ENCODE data around the gene KCNJ18. TPM values are rescaled to one million over a fixed set of nuclear protein-coding genes. Genes with fewer than 3 reads are reported as not detected.
"Not testable (repeated sequence)": the region's sequence is repeated elsewhere in the genome, so short reads cannot be mapped to it uniquely, and the experiment has no call there.

KCNJ18 gene
- total RNA-seq, result not detected

- DNase-seq (ENCODE audit: low spot score in 2 of 2), result peak in 1 of 2 donors; percentile 53
- H3K4me3 ChIP-seq; H3K36me3 ChIP-seq; H3K9me3 ChIP-seq; H3K27me3 ChIP-seq; H3K4me1 ChIP-seq; intact Hi-C loops (cut with DNase I); H3K27ac ChIP-seq: not testable (repeated sequence)
Observed at GRCh38 chr17:21691883-21692703, at the start of gene KCNJ18. Gene KCNJ18 (plus strand): TSS chr17:21692523. CDS start chr17:21702787, 10,264 bp downstream.

- not testable (repeated sequence) for H3K36me3 ChIP-seq, H3K4me1 ChIP-seq, H3K27me3 ChIP-seq
Observed at GRCh38 chr17:21648125-21648524, 44.2 kb upstream of the KCNJ18 start.

GRCh38 chr17:21650043-21650442, 42.3 kb upstream of the KCNJ18 start:
- H3K36me3 ChIP-seq; H3K27ac ChIP-seq; intact Hi-C loops (cut with DNase I); DNase-seq (ENCODE audit: low spot score in 2 of 2); H3K9me3 ChIP-seq; H3K4me3 ChIP-seq; H3K4me1 ChIP-seq; H3K27me3 ChIP-seq: not testable (repeated sequence)

More at GRCh38 chr17:21648125-21648524, 44.2 kb upstream of the KCNJ18 start:
- intact Hi-C loops (cut with DNase I); H3K9me3 ChIP-seq; DNase-seq (ENCODE audit: low spot score in 2 of 2); H3K4me3 ChIP-seq; H3K27ac ChIP-seq: not testable (repeated sequence)

GRCh38 chr17:21652049-21652448, 40.3 kb upstream of the KCNJ18 start:
- DNase-seq (ENCODE audit: low spot score in 2 of 2); H3K27ac ChIP-seq; H3K4me1 ChIP-seq; H3K9me3 ChIP-seq; H3K36me3 ChIP-seq; H3K4me3 ChIP-seq; H3K27me3 ChIP-seq; intact Hi-C loops (cut with DNase I): not testable (repeated sequence)

GRCh38 chr17:21653211-21653610, 39.1 kb upstream of the KCNJ18 start:
- H3K27ac ChIP-seq; DNase-seq (ENCODE audit: low spot score in 2 of 2); H3K9me3 ChIP-seq; H3K36me3 ChIP-seq; H3K27me3 ChIP-seq; H3K4me3 ChIP-seq; intact Hi-C loops (cut with DNase I); H3K4me1 ChIP-seq: not testable (repeated sequence)

GRCh38 chr17:21656518-21657309, 35.6 kb upstream of the KCNJ18 start:
- DNase-seq (ENCODE audit: low spot score in 2 of 2); H3K36me3 ChIP-seq; H3K4me3 ChIP-seq; H3K9me3 ChIP-seq; H3K27ac ChIP-seq; H3K4me1 ChIP-seq; intact Hi-C loops (cut with DNase I); H3K27me3 ChIP-seq: not testable (repeated sequence)

GRCh38 chr17:21659635-21660034, 32.7 kb upstream of the KCNJ18 start:
- H3K9me3 ChIP-seq; H3K27me3 ChIP-seq; H3K27ac ChIP-seq; intact Hi-C loops (cut with DNase I); H3K4me1 ChIP-seq; H3K4me3 ChIP-seq; DNase-seq (ENCODE audit: low spot score in 2 of 2); H3K36me3 ChIP-seq: not testable (repeated sequence)

- H3K27ac ChIP-seq; H3K4me1 ChIP-seq; intact Hi-C loops (cut with DNase I); H3K36me3 ChIP-seq; H3K27me3 ChIP-seq; H3K4me3 ChIP-seq; DNase-seq (ENCODE audit: low spot score in 2 of 2); H3K9me3 ChIP-seq: not testable (repeated sequence)
Observed at GRCh38 chr17:21661455-21661854, 30.9 kb upstream of the KCNJ18 start.

GRCh38 chr17:21663166-21663565, 29.2 kb upstream of the KCNJ18 start:
- H3K4me1 ChIP-seq; H3K4me3 ChIP-seq; H3K27me3 ChIP-seq; intact Hi-C loops (cut with DNase I); H3K9me3 ChIP-seq; H3K36me3 ChIP-seq; H3K27ac ChIP-seq: not testable (repeated sequence)
- peak in 1 of 2 donors; percentile 33 for DNase-seq (ENCODE audit: low spot score in 2 of 2)

GRCh38 chr17:21663614-21664474, 28.5 kb upstream of the KCNJ18 start:
- H3K9me3 ChIP-seq; intact Hi-C loops (cut with DNase I); H3K27ac ChIP-seq; H3K27me3 ChIP-seq; H3K4me1 ChIP-seq; H3K4me3 ChIP-seq; H3K36me3 ChIP-seq: not testable (repeated sequence)
- DNase-seq (ENCODE audit: low spot score in 2 of 2), result peak in 1 of 2 donors; percentile 22

- H3K36me3 ChIP-seq; H3K9me3 ChIP-seq; intact Hi-C loops (cut with DNase I); H3K4me3 ChIP-seq; H3K27ac ChIP-seq; H3K4me1 ChIP-seq; H3K27me3 ChIP-seq: not testable (repeated sequence)
- peak in 1 of 2 donors; percentile 21 for DNase-seq (ENCODE audit: low spot score in 2 of 2)
Observed at GRCh38 chr17:21665171-21665570, 27.2 kb upstream of the KCNJ18 start.

GRCh38 chr17:21665935-21666493, 26.3 kb upstream of the KCNJ18 start:
- DNase-seq (ENCODE audit: low spot score in 2 of 2), result peak in 1 of 2 donors; percentile 61
- H3K4me3 ChIP-seq; H3K4me1 ChIP-seq; H3K36me3 ChIP-seq; H3K9me3 ChIP-seq; intact Hi-C loops (cut with DNase I); H3K27me3 ChIP-seq; H3K27ac ChIP-seq: not testable (repeated sequence)

GRCh38 chr17:21666711-21667412, 25.5 kb upstream of the KCNJ18 start:
- H3K36me3 ChIP-seq; H3K9me3 ChIP-seq; intact Hi-C loops (cut with DNase I); H3K4me1 ChIP-seq; H3K4me3 ChIP-seq; H3K27me3 ChIP-seq; H3K27ac ChIP-seq: not testable (repeated sequence)
- peak in 1 of 2 donors; percentile 61 for DNase-seq (ENCODE audit: low spot score in 2 of 2)
